ENCODE data around the gene FYCO1. TPM values are rescaled to one million over a fixed set of nuclear protein-coding genes. Genes with fewer than 3 reads are reported as not detected.

The FYCO1 gene
- total RNA-seq, 1 donor from 2014 or later: 121 TPM

- Histone ChIP-seq H3K27me3 (ENCODE audit: low read depth) (no peaks in the 10 kb centered on the region), H3K36me3 (peaks cover 41% of the 10 kb centered on the region), H3K4me1 (peaks cover 100% of the 10 kb centered on the region), H3K27ac (replicated peaks) (peak overlapping the region; percentile 96), H3K9me3 (replicated peaks) (no peaks in the 10 kb centered on the region), H3K4me3 (peak overlapping the region; percentile 36)
- no peak for DNase-seq
- no peak for TF ChIP-seq CTCF (IDR thresholded peaks at IDR 0.05; ENCODE audit: borderline replicate concordance)
- intact Hi-C loops (cut with micrococcal nuclease): no loop called here
These were observed 9.9 kb downstream of the FYCO1 start for GRCh38 chr3:45985532-45986302.

GRCh38 chr3:45984331-45985312 lies 11.0 kb downstream of the FYCO1 start:
- peak overlapping the region; percentile 96 for H3K27ac ChIP-seq (replicated peaks)
- intact Hi-C loops (cut with micrococcal nuclease): no loop called here
- TF ChIP-seq CTCF (IDR thresholded peaks at IDR 0.05; ENCODE audit: borderline replicate concordance): no peak
- H3K9me3 ChIP-seq (replicated peaks): no peaks in the 10 kb centered on the region
- no peaks in the 10 kb centered on the region for H3K27me3 ChIP-seq (ENCODE audit: low read depth)
- H3K4me1 ChIP-seq: peaks cover 90% of the 10 kb centered on the region
- peaks cover 51% of the 10 kb centered on the region for H3K36me3 ChIP-seq
- DNase-seq: peak; percentile 48
- peak overlapping the region; percentile 36 for H3K4me3 ChIP-seq

- H3K4me3 ChIP-seq: peak overlapping the region; percentile 36
- peak overlapping the region; percentile 96 for H3K27ac ChIP-seq (replicated peaks)
- DNase-seq: no peak
- no peak for TF ChIP-seq CTCF (IDR thresholded peaks at IDR 0.05; ENCODE audit: borderline replicate concordance)
- intact Hi-C loops (cut with micrococcal nuclease): no loop called here
- no peaks in the 10 kb centered on the region for H3K27me3 ChIP-seq (ENCODE audit: low read depth)
- H3K36me3 ChIP-seq: peaks cover 59% of the 10 kb centered on the region
- H3K4me1 ChIP-seq: peaks cover 81% of the 10 kb centered on the region
- H3K9me3 ChIP-seq (replicated peaks): no peaks in the 10 kb centered on the region
These were observed 11.9 kb downstream of the FYCO1 start for GRCh38 chr3:45983770-45984169.

DNA sequence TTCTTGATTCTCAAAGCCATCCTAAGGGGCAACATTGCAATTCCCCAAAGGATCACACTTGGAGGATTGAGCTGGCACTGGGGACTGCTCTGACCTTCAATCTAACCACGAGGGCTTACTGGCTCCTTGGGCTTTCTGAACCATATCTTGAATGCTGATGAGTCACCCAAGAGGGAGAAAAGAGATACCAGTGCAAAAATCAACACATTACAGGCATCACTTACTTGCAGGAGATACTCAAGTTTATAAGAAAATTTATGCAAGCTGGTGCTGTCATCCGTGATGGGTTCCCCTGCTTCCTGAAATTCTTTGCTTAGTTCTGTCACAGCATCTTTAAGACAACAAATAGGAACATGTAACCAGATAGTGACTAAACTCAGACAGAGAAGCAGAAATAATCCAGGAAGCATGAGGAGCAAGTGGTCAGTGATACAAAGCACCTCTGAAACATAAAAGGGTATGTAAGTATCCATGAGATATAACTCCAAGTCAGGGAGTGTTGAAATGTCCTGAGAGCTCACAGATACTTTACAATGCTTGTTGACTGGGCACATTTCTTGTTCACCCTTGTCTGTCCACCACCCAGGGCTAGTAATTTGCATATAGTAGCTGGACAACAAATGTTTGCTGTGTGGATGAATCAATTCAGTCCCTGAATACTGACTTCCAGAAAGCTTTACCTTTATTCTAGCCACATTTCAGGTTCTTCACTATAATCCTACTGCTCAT lies 14.1 kb downstream of the FYCO1 start:
- H3K4me3 ChIP-seq: no peak overlapping the region
- H3K9me3 ChIP-seq (replicated peaks): no peaks in the 10 kb centered on the region
- H3K27me3 ChIP-seq (ENCODE audit: low read depth): no peaks in the 10 kb centered on the region
- peaks cover 69% of the 10 kb centered on the region for H3K4me1 ChIP-seq
- intact Hi-C loops (cut with micrococcal nuclease): no loop called here
- peak overlapping the region; percentile 96 for H3K27ac ChIP-seq (replicated peaks)
- H3K36me3 ChIP-seq: peaks cover 81% of the 10 kb centered on the region
- TF ChIP-seq CTCF (IDR thresholded peaks at IDR 0.05; ENCODE audit: borderline replicate concordance): no peak
- no peak for DNase-seq

GRCh38 chr3:45980819-45981218 lies 14.8 kb downstream of the FYCO1 start:
- Histone ChIP-seq H3K4me3 (no peak overlapping the region), H3K9me3 (replicated peaks) (no peaks in the 10 kb centered on the region), H3K4me1 (peaks cover 62% of the 10 kb centered on the region), H3K27me3 (ENCODE audit: low read depth) (no peaks in the 10 kb centered on the region), H3K27ac (replicated peaks) (no peak overlapping the region), H3K36me3 (peaks cover 87% of the 10 kb centered on the region)
- no peak for TF ChIP-seq CTCF (IDR thresholded peaks at IDR 0.05; ENCODE audit: borderline replicate concordance)
- no peak for DNase-seq
- intact Hi-C loops (cut with micrococcal nuclease): no loop called here

All from left ventricle myocardium inferior (tissue), 1 donor.